Peyer's patch (tissue), 4 donors: ENCODE data around the gene TLN1. TPM values are rescaled to one million over a fixed set of nuclear protein-coding genes. Genes with fewer than 3 reads are reported as not detected.

ENCODE experiments used
- DNase-seq, 3 donors: peaks; one replicate each; pipeline ENCODE4 v3.0.0-alpha.2; 2017 to 2019
- H3K27ac ChIP-seq, 4 donors: fragments of 200-600 bp; sonication (generic); one replicate each; pipeline ENCODE4 v1.5.1; 2016 to 2019
- H3K27me3 ChIP-seq, 2 donors: fragments of 200-600 bp; sonication (generic); one replicate each; pipeline ENCODE4 v1.5.1; 2019
- H3K36me3 ChIP-seq, 3 donors: fragments of 200-600 bp; sonication (generic); one replicate each; pipeline ENCODE4 v1.5.1; 2016 to 2019
- H3K4me1 ChIP-seq, 4 donors: fragments of 200-600 bp; sonication (generic); one replicate each; pipeline ENCODE4 v1.5.1; 2016 to 2019
- H3K4me3 ChIP-seq, 4 donors: fragments of 200-600 bp; sonication (generic); 1 replicate in 3 of 4; 2 replicates in 1 of 4; pipeline ENCODE4 v1.5.1; 2016 to 2019; ENCODE audit warnings: mild to moderate bottlenecking in 1 of 4
- H3K9me3 ChIP-seq, 4 donors: fragments of 200-600 bp; sonication (generic); one replicate each; pipeline ENCODE4 v1.5.1; 2016 to 2019; ENCODE audit warnings: mild to moderate bottlenecking in 1 of 4
- CTCF ChIP-seq, 6 experiments: fragments of 450-650 bp in 4 of 6; fragments of 200-600 bp in 2 of 6; sonication (generic) in 1 of 6; IDR thresholded peaks; one replicate each; pipeline ENCODE4 v1.5.1; 2017 to 2019; ENCODE audit warnings: antibody characterized with exemption in 6 of 6, mild to moderate bottlenecking in 3 of 6, moderate library complexity in 1 of 6
- POLR2A ChIP-seq, 2 donors: fragments of 450-650 bp; IDR thresholded peaks; one replicate each; pipeline ENCODE4 v1.5.1; 2017; ENCODE audit warnings: antibody characterized with exemption in 2 of 2, mild to moderate bottlenecking in 2 of 2, moderate library complexity in 2 of 2
- total RNA-seq, 4 donors: library from RNA; depleted of rRNA; stranded (reverse); fragments of >200 nt; gene quantifications; one replicate each; pipeline ENCODE4 v1.1.0, GENCODE V29; 2016

TLN1 gene
- total RNA-seq, 4 donors from 2014 or later: 129 to 262 (median 188) TPM

- Histone ChIP-seq H3K36me3 (no peaks in the 10 kb centered on the region), H3K9me3 (no peaks in the 10 kb centered on the region), H3K4me3 (no peak within 1 kb of the TSS), H3K4me1 (peaks cover 0 to 26% (median 7%) of the 10 kb centered on the region in 4 donors), H3K27ac (peak within 1 kb of the TSS in 1 of 4 donors; percentile 56), H3K27me3 (no peaks in the 10 kb centered on the region)
- TF ChIP-seq POLR2A (IDR thresholded peaks at IDR 0.05) (no peak), CTCF (IDR thresholded peaks at IDR 0.05) (no peak)
- peak in 2 of 3 donors; percentile 58 to 70 for DNase-seq
These were observed 58.6 kb downstream of the TLN1 start, which contains the start of gene CA9 for GRCh38 chr9:35673132-35674024. Gene CA9 (plus strand): TSS chr9:35673928. CDS start chr9:35673960, 32 bp downstream.

DNA sequence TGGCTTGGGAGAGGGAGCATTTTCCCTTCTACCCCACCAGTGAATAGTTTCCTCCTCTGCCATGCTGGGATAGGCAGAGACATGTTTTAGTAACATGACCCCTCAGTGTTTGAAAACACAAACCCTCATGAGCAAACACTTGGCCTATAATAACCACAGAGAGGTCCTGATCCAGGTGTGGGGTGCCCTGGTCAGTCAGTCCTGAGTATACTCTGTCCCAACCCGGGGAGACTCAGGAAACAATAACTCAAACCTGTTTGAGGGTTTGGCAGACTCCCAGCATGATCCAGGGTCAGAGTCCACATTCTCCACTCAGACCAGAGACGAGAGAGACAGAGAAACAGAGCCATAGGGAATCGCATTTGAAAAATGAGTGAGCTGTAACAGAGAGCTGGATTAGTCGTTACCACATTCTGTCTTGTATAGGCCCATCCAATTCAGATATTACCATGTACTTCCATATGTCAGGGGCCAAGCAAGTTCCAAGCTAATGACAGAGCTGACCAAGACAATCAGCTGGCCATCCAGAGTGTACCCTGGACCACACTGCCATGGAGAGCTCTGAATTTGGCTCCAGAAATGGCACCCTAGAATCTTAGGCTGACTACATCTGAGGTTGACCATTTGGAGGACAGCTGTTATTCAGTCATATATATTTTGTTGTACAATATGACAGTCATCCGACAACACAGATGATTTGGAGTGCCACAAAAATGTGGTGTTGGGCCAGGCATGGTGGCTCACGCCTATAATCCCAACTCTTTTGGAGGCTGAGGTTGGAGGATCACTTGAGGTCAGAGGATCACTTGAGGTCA lies 62.5 kb downstream of the TLN1 start:
- Histone ChIP-seq H3K9me3 (no peaks in the 10 kb centered on the region), H3K27me3 (no peaks in the 10 kb centered on the region), H3K27ac (peak overlapping the region in 3 of 4 donors; percentile 19 to 78 (median 64)), H3K36me3 (no peaks in the 10 kb centered on the region), H3K4me1 (peaks cover 0 to 18% (median 5%) of the 10 kb centered on the region in 4 donors), H3K4me3 (no peak overlapping the region)
- TF ChIP-seq CTCF (IDR thresholded peaks at IDR 0.05) (no peak), POLR2A (IDR thresholded peaks at IDR 0.05) (no peak)
- DNase-seq: peak in 2 of 3 donors; percentile 81 to 89

DNA sequence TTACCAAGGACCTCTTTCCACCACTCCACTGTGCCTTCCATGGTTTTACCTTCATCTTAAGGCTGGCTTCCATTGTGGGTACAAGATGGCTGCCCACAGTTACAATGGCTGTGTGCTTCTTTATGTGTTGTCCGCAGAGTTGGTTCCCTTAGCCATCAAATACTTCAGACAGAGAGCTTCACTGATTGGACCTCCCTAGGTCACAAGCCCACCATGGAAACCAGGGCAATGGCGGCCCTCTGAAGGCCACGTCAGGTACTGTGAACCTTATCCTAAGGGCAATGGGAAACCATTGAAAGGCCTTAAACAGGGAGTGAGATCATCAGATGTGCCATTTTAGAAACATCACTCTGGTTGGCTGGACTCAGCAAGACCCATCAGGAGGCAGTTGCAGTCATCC lies 64.1 kb downstream of the TLN1 start:
- Histone ChIP-seq H3K4me3 (no peak overlapping the region), H3K27ac (no peak overlapping the region), H3K9me3 (no peaks in the 10 kb centered on the region), H3K27me3 (no peaks in the 10 kb centered on the region), H3K36me3 (no peaks in the 10 kb centered on the region), H3K4me1 (peaks cover 0 to 14% (median 5%) of the 10 kb centered on the region in 4 donors)
- no peak for DNase-seq
- TF ChIP-seq POLR2A (IDR thresholded peaks at IDR 0.05): no peak
- no peak for TF ChIP-seq CTCF (IDR thresholded peaks at IDR 0.05)

DNA sequence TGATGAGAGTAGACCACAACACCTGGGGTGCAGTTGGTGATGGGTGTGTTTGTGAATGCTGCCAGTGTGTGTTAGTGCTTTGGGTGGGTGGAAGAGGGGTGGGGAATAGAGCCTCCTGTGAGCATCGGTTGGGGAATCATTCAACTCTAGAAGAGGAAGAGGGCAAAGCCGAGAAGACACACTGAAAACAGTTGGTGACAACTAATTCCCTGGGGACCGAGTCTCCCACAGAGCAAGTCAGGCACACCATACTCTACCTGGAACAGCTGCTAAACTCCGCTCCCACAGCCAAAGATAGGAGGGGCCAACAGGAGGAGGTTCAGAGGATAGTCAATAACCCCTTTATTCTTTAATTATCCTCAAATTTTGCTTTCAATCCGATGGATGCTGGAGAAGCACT lies 65.4 kb downstream of the TLN1 start:
- Histone ChIP-seq H3K4me1 (peaks cover 0 to 23% (median 5%) of the 10 kb centered on the region in 4 donors), H3K4me3 (no peak overlapping the region), H3K9me3 (no peaks in the 10 kb centered on the region), H3K27me3 (no peaks in the 10 kb centered on the region), H3K27ac (no peak overlapping the region), H3K36me3 (no peaks in the 10 kb centered on the region)
- DNase-seq: no peak
- TF ChIP-seq POLR2A (IDR thresholded peaks at IDR 0.05): no peak
- TF ChIP-seq CTCF (IDR thresholded peaks at IDR 0.05): no peak

DNA sequence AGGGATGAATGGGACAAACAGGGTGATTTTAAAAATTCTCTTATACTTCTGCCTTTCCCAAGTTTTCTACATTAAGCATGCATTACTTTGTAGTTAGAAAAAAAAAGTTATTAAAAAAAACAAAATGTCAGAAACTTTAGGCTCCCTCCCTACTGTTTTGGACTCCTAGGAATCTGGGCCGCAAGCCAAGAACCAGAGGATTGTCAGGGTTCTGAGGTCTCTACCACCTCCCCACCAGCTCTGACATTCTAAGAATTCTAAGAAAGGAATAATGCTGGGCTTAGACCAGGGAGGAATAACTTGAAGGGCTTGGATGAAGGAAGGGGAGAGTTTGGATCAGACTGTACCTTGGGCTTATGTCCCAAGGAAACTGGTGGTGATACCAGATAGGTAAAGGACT lies 66.0 kb downstream of the TLN1 start:
- TF ChIP-seq POLR2A (IDR thresholded peaks at IDR 0.05) (no peak), CTCF (IDR thresholded peaks at IDR 0.05) (no peak)
- peaks cover 0 to 29% (median 5%) of the 10 kb centered on the region in 4 donors for H3K4me1 ChIP-seq
- H3K27me3 ChIP-seq: no peaks in the 10 kb centered on the region
- no peak overlapping the region for H3K4me3 ChIP-seq
- no peaks in the 10 kb centered on the region for H3K36me3 ChIP-seq
- no peak overlapping the region for H3K27ac ChIP-seq
- H3K9me3 ChIP-seq: no peaks in the 10 kb centered on the region
- DNase-seq: no peak
